GM23338 (cell line): Measurements from ENCODE around the gene ICA1L. TPM values are rescaled to one million over a fixed set of nuclear protein-coding genes. Genes with fewer than 3 reads are reported as not detected.

Experiments used
- ATAC-seq: fragments of 200-7000 bp; cut with Tn5 transposase; 3 replicates; pipeline ENCODE4 v1.9.1; 2020
- DNase-seq: peaks from one replicate; pipeline ENCODE4 v3.0.0-alpha.2; 2015; ENCODE audit warnings: low spot score
- H2AFZ ChIP-seq: fragments of 200-600 bp; sonication (generic); 2 replicates; pipeline ENCODE4 v1.8.0; 2016; ENCODE audit warnings: antibody characterized with exemption, mild to moderate bottlenecking, moderate library complexity
- H3F3A ChIP-seq: fragments of 200-600 bp; sonication (generic); replicated peaks from 2 replicates; pipeline ENCODE4 v1.8.0; 2017; ENCODE audit warnings: antibody characterized with exemption, mixed run types, low read depth
- H3K27ac ChIP-seq: fragments of 200-600 bp; sonication (generic); 2 replicates; pipeline ENCODE4 v1.6.1; 2016; ENCODE audit warnings: low read depth
- H3K27me3 ChIP-seq: fragments of 200-600 bp; sonication (generic); 2 replicates; pipeline ENCODE4 v1.8.0; 2016; ENCODE audit warnings: mild to moderate bottlenecking, mixed run types, moderate library complexity; ENCODE audit not compliant: insufficient read depth
- H3K36me3 ChIP-seq: fragments of 200-600 bp; sonication (generic); 2 replicates; pipeline ENCODE4 v1.8.0; 2016; ENCODE audit warnings: mild to moderate bottlenecking; ENCODE audit not compliant: insufficient read depth
- H3K4me1 ChIP-seq: fragments of 200-600 bp; sonication (generic); 2 replicates; pipeline ENCODE4 v1.8.0; 2016; ENCODE audit warnings: mild to moderate bottlenecking, moderate library complexity; ENCODE audit not compliant: insufficient read depth
- H3K4me2 ChIP-seq: fragments of 200-600 bp; sonication (generic); 2 replicates; pipeline ENCODE4 v1.7.1; 2017; ENCODE audit warnings: mixed run types
- H3K4me3 ChIP-seq: fragments of 200-600 bp; sonication (generic); 2 replicates; pipeline ENCODE4 v1.6.1; 2016; ENCODE audit warnings: mixed run types
- H3K79me2 ChIP-seq: fragments of 200-600 bp; sonication (generic); replicated peaks from 2 replicates; pipeline ENCODE4 v1.8.0; 2017; ENCODE audit warnings: mild to moderate bottlenecking; ENCODE audit not compliant: insufficient read depth
- H3K9me2 ChIP-seq: fragments of 200-600 bp; sonication (generic); 2 replicates; pipeline ENCODE4 v1.8.0; 2017; ENCODE audit not compliant: insufficient read depth
- H4K20me1 ChIP-seq: fragments of 200-600 bp; sonication (generic); replicated peaks from 2 replicates; pipeline ENCODE4 v1.8.0; 2017; ENCODE audit warnings: mild to moderate bottlenecking; ENCODE audit not compliant: insufficient read depth
- H3K27ac Mint-ChIP-seq: 2 replicates; pipeline ENCODE4 v1.8.0; 2020; ENCODE audit warnings: inconsistent platforms, mild to moderate bottlenecking, moderate library complexity, mixed read lengths
- H3K27me3 Mint-ChIP-seq: 3 replicates; pipeline ENCODE4 v1.8.0; 2022; ENCODE audit warnings: low read depth, mild to moderate bottlenecking, moderate library complexity, mixed read lengths, inconsistent platforms; ENCODE audit not compliant: insufficient read depth, poor library complexity
- H3K36me3 Mint-ChIP-seq: 3 replicates; pipeline ENCODE4 v1.8.0; 2021; ENCODE audit warnings: low read depth, mild to moderate bottlenecking, inconsistent platforms, moderate library complexity, mixed read lengths
- H3K4me1 Mint-ChIP-seq: 3 replicates; pipeline ENCODE4 v1.8.0; 2020; ENCODE audit warnings: mild to moderate bottlenecking, inconsistent platforms, mixed read lengths
- H3K4me3 Mint-ChIP-seq: 3 replicates; pipeline ENCODE4 v1.8.0; 2021; ENCODE audit warnings: moderate library complexity, mild to moderate bottlenecking, inconsistent platforms, mixed read lengths
- H3K9me3 Mint-ChIP-seq: 3 replicates; pipeline ENCODE4 v1.8.0; 2020; ENCODE audit warnings: moderate library complexity, mild to moderate bottlenecking, inconsistent platforms, mixed read lengths
- CREB1 ChIP-seq: fragments of 250-450 bp; sonication (Bioruptor Pico); IDR thresholded peaks from 2 replicates; pipeline ENCODE4 v1.5.0; 2020; ENCODE audit warnings: low read depth, mild to moderate bottlenecking, moderate library complexity
- EZH2 ChIP-seq: fragments of 200-600 bp; sonication (generic); IDR thresholded peaks from one replicate; pipeline ENCODE4 v1.8.0; 2017; ENCODE audit warnings: antibody characterized with exemption, mild to moderate bottlenecking, low read depth; ENCODE audit not compliant: unreplicated experiment
- EZH2phosphoT487 ChIP-seq: fragments of 200-600 bp; sonication (generic); IDR thresholded peaks from one replicate; pipeline ENCODE4 v1.8.1; 2018; ENCODE audit warnings: antibody characterized with exemption; ENCODE audit not compliant: unreplicated experiment
- JUNB ChIP-seq: IDR thresholded peaks from one replicate; pipeline ENCODE4 v1.6.1; 2016; ENCODE audit warnings: antibody characterized with exemption; ENCODE audit not compliant: unreplicated experiment
- NANOG ChIP-seq: IDR thresholded peaks from 2 replicates; pipeline ENCODE4 v1.6.1; 2016; ENCODE audit warnings: antibody characterized with exemption, borderline replicate concordance
- POLR2AphosphoS5 ChIP-seq: IDR thresholded peaks from 2 replicates; pipeline ENCODE4 v1.6.1; 2016; ENCODE audit warnings: antibody characterized with exemption, low read depth
- STAT1 ChIP-seq: IDR thresholded peaks from one replicate; pipeline ENCODE4 v1.6.1; 2016; ENCODE audit warnings: antibody characterized with exemption; ENCODE audit not compliant: unreplicated experiment
- ZNF114 ChIP-seq: fragments of 250-450 bp; sonication (Bioruptor Pico); IDR thresholded peaks from 2 replicates; pipeline ENCODE4 v1.5.0; 2020; ENCODE audit warnings: mild to moderate bottlenecking, moderate library complexity
- ZNF331 ChIP-seq: fragments of 250-450 bp; sonication (Bioruptor Pico); IDR thresholded peaks from 2 replicates; pipeline ENCODE4 v1.5.0; 2020; ENCODE audit warnings: low read depth, mild to moderate bottlenecking, moderate library complexity
- polyA plus RNA-seq: library from polyadenylated mRNA; unstranded; fragments of >200 nt; fragmentation: Nextera tagmentation; extraction: Ambion mirVana; gene quantifications from 2 replicates; pipeline ENCODE4 v1.2.1, GENCODE V29; 2016
- total RNA-seq: library from RNA; depleted of rRNA; stranded (reverse); fragments of >200 nt; shearing (Covaris generic); gene quantifications from 2 replicates; pipeline ENCODE4 v1.2.3, GENCODE V29; 2014
- TF ChIP-seq, protein P1 (sequence below), 2 experiments: fragments of 200-600 bp in 1 of 2; sonication (generic) in 1 of 2; conservative IDR thresholded peaks; 2 replicates each; pipeline versions ENCODE4 v1.5.1 to v1.6.1; 2016 to 2017; ENCODE audit warnings: antibody characterized with exemption in 2 of 2, low read depth in 2 of 2, mild to moderate bottlenecking in 2 of 2, moderate library complexity in 1 of 2
- TF ChIP-seq, protein P2 (sequence below): IDR thresholded peaks from 2 replicates; pipeline ENCODE4 v1.6.1; 2016; ENCODE audit warnings: antibody characterized with exemption
- TF ChIP-seq, protein P3 (sequence below): fragments of 250-450 bp; sonication (Bioruptor Pico); IDR thresholded peaks from 2 replicates; pipeline ENCODE4 v1.5.0; 2020; ENCODE audit warnings: mild to moderate bottlenecking, moderate library complexity

Gene ICA1L
- total and polyA plus RNA-seq, 2 experiments from 2014 or later, result 1.6 to 7.2 TPM

DNA sequence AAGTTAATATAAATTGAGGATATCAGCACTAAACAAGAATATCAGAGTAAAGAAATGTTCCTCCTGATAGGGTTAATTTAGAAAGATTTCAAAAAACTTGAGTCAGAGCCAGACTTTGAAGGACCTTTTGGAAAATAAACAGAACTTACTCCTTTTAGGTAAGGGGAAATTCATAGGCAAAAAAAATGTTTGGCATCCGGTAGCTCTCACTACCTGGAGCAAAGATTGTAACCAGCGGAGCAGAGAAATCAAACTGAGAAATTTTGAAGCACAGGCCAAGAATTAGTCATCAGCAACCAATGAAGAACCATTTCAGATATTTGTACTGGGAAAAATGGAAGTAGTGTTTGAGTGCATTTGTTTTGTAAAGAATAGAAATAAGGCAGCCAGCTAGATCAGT, 113.0 kb downstream of the ICA1L start:
- TF ChIP-seq, protein P1, sequence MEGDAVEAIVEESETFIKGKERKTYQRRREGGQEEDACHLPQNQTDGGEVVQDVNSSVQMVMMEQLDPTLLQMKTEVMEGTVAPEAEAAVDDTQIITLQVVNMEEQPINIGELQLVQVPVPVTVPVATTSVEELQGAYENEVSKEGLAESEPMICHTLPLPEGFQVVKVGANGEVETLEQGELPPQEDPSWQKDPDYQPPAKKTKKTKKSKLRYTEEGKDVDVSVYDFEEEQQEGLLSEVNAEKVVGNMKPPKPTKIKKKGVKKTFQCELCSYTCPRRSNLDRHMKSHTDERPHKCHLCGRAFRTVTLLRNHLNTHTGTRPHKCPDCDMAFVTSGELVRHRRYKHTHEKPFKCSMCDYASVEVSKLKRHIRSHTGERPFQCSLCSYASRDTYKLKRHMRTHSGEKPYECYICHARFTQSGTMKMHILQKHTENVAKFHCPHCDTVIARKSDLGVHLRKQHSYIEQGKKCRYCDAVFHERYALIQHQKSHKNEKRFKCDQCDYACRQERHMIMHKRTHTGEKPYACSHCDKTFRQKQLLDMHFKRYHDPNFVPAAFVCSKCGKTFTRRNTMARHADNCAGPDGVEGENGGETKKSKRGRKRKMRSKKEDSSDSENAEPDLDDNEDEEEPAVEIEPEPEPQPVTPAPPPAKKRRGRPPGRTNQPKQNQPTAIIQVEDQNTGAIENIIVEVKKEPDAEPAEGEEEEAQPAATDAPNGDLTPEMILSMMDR (conservative IDR thresholded peaks at IDR 0.05; ENCODE audit: low read depth in 2 of 2), result no peak
- TF ChIP-seq STAT1, result no peak
- no peak for TF ChIP-seq JUNB
- no peak for TF ChIP-seq NANOG
- no peak for TF ChIP-seq ZNF331
- no peak for TF ChIP-seq EZH2
- TF ChIP-seq, protein P2, sequence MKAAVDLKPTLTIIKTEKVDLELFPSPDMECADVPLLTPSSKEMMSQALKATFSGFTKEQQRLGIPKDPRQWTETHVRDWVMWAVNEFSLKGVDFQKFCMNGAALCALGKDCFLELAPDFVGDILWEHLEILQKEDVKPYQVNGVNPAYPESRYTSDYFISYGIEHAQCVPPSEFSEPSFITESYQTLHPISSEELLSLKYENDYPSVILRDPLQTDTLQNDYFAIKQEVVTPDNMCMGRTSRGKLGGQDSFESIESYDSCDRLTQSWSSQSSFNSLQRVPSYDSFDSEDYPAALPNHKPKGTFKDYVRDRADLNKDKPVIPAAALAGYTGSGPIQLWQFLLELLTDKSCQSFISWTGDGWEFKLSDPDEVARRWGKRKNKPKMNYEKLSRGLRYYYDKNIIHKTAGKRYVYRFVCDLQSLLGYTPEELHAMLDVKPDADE, result no peak
- TF ChIP-seq EZH2phosphoT487, result no peak
- no peak for TF ChIP-seq ZNF114
- TF ChIP-seq CREB1 (CRISPR knock-in tag), result no peak
- H3K4me3 Mint-ChIP-seq, result no peak overlapping the region
- Histone ChIP-seq H3K4me2 (no peak overlapping the region), H3K27me3 (no peaks in the 10 kb centered on the region), H2AFZ (no peak overlapping the region), H3K27ac (no peak overlapping the region), H4K20me1 (peaks cover 6% of the 10 kb centered on the region; the same call in 1 of the 2 replicates), H3K79me2 (no peaks in the 10 kb centered on the region), H3K36me3 (peaks cover 20% of the 10 kb centered on the region), H3K9me2 (no peaks in the 10 kb centered on the region), H3F3A (no peaks in the 10 kb centered on the region), H3K4me1 (no peaks in the 10 kb centered on the region), H3K4me3 (no peak overlapping the region)
- H3K27ac Mint-ChIP-seq, result no peak overlapping the region
- no peaks in the 10 kb centered on the region for H3K4me1 Mint-ChIP-seq
- peaks cover 29% of the 10 kb centered on the region; the same call in 2 of the 3 replicates for H3K36me3 Mint-ChIP-seq
- ATAC-seq (no peak), DNase-seq (no peak)
- peaks cover 6% of the 10 kb centered on the region; the same call in 2 of the 3 replicates for H3K9me3 Mint-ChIP-seq
- no peaks in the 10 kb centered on the region for H3K27me3 Mint-ChIP-seq

DNA sequence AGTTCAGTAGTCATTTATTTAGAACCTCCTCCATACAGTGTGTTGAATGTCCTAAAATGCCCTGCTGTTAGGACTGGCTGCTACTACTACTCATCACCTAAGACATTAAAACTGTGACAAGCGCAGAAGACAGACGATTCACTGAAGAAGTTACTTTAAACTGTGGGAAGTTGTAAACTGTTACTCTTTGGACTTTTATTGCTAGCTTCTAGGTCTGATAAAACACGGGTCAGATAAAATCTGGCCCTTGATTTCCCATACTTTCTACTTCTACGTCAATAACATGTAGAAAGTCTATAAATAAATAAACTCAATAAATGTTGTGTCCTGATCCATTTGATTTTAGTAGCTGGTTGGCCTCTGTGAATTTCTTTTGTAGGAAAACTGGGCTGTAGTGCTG, 113.4 kb downstream of the ICA1L start:
- Mint-ChIP-seq H3K27me3 (no peaks in the 10 kb centered on the region), H3K9me3 (peaks cover 9% of the 10 kb centered on the region; the same call in 2 of the 3 replicates), H3K4me1 (no peaks in the 10 kb centered on the region), H3K4me3 (no peak overlapping the region), H3K36me3 (peaks cover 33% of the 10 kb centered on the region; the same call in 2 of the 3 replicates), H3K27ac (no peak overlapping the region)
- Histone ChIP-seq H3K4me2 (no peak overlapping the region), H3K79me2 (no peaks in the 10 kb centered on the region), H3K27me3 (no peaks in the 10 kb centered on the region), H3K9me2 (no peaks in the 10 kb centered on the region), H4K20me1 (peaks cover 6% of the 10 kb centered on the region; the same call in 1 of the 2 replicates), H3K27ac (no peak overlapping the region), H3K4me1 (no peaks in the 10 kb centered on the region), H3F3A (no peaks in the 10 kb centered on the region), H3K36me3 (peaks cover 20% of the 10 kb centered on the region), H3K4me3 (no peak overlapping the region), H2AFZ (no peak overlapping the region)
- no peak for ATAC-seq
- DNase-seq, result no peak
- TF ChIP-seq NANOG, result no peak
- TF ChIP-seq, protein P2, result no peak
- TF ChIP-seq EZH2, result no peak
- TF ChIP-seq, protein P3, sequence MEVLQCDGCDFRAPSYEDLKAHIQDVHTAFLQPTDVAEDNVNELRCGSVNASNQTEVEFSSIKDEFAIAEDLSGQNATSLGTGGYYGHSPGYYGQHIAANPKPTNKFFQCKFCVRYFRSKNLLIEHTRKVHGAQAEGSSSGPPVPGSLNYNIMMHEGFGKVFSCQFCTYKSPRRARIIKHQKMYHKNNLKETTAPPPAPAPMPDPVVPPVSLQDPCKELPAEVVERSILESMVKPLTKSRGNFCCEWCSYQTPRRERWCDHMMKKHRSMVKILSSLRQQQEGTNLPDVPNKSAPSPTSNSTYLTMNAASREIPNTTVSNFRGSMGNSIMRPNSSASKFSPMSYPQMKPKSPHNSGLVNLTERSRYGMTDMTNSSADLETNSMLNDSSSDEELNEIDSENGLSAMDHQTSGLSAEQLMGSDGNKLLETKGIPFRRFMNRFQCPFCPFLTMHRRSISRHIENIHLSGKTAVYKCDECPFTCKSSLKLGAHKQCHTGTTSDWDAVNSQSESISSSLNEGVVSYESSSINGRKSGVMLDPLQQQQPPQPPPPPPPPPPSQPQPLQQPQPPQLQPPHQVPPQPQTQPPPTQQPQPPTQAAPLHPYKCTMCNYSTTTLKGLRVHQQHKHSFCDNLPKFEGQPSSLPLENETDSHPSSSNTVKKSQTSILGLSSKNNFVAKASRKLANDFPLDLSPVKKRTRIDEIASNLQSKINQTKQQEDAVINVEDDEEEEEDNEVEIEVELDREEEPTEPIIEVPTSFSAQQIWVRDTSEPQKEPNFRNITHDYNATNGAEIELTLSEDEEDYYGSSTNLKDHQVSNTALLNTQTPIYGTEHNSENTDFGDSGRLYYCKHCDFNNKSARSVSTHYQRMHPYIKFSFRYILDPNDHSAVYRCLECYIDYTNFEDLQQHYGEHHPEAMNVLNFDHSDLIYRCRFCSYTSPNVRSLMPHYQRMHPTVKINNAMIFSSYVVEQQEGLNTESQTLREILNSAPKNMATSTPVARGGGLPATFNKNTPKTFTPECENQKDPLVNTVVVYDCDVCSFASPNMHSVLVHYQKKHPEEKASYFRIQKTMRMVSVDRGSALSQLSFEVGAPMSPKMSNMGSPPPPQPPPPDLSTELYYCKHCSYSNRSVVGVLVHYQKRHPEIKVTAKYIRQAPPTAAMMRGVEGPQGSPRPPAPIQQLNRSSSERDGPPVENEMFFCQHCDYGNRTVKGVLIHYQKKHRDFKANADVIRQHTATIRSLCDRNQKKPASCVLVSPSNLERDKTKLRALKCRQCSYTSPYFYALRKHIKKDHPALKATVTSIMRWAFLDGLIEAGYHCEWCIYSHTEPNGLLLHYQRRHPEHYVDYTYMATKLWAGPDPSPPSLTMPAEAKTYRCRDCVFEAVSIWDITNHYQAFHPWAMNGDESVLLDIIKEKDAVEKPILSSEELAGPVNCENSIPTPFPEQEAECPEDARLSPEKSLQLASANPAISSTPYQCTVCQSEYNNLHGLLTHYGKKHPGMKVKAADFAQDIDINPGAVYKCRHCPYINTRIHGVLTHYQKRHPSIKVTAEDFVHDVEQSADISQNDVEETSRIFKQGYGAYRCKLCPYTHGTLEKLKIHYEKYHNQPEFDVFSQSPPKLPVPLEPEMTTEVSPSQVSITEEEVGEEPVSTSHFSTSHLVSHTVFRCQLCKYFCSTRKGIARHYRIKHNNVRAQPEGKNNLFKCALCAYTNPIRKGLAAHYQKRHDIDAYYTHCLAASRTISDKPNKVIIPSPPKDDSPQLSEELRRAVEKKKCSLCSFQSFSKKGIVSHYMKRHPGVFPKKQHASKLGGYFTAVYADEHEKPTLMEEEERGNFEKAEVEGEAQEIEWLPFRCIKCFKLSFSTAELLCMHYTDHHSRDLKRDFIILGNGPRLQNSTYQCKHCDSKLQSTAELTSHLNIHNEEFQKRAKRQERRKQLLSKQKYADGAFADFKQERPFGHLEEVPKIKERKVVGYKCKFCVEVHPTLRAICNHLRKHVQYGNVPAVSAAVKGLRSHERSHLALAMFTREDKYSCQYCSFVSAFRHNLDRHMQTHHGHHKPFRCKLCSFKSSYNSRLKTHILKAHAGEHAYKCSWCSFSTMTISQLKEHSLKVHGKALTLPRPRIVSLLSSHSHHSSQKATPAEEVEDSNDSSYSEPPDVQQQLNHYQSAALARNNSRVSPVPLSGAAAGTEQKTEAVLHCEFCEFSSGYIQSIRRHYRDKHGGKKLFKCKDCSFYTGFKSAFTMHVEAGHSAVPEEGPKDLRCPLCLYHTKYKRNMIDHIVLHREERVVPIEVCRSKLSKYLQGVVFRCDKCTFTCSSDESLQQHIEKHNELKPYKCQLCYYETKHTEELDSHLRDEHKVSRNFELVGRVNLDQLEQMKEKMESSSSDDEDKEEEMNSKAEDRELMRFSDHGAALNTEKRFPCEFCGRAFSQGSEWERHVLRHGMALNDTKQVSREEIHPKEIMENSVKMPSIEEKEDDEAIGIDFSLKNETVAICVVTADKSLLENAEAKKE (CRISPR knock-in tag), result no peak
- no peak for TF ChIP-seq JUNB
- no peak for TF ChIP-seq POLR2AphosphoS5
- TF ChIP-seq ZNF331, result no peak
- no peak for TF ChIP-seq EZH2phosphoT487
- no peak for TF ChIP-seq STAT1
